SK-N-SH (cell line): Measurements from ENCODE around the gene NRF1. TPM values are rescaled to one million over a fixed set of nuclear protein-coding genes. Genes with fewer than 3 reads are reported as not detected.

Experiments
- CTCF ChIA-PET: fragments of 300-600, 350-600 bp; formaldehyde crosslinking; extraction: SDS; loops from one replicate; lab custom pipeline; 2021; lab: Yijun Ruan, JAX
- POLR2A ChIA-PET: fragments of 350-600 bp; sonication (Branson Sonifier 250); formaldehyde crosslinking; extraction: SDS; loops from one replicate; lab custom pipeline; 2020; ENCODE audit warnings: antibody characterized with exemption, inconsistent platforms; lab: Yijun Ruan, JAX
- DNase-seq: peaks from one replicate; pipeline ENCODE4 v3.0.0; 2012
- H2AFZ ChIP-seq: fragments of 200-600 bp; sonication (generic); 2 replicates; pipeline ENCODE4 v1.8.1; 2016; ENCODE audit warnings: antibody characterized with exemption, mild to moderate bottlenecking, low read depth
- H3F3A ChIP-seq: fragments of 200-600 bp; sonication (generic); replicated peaks from 2 replicates; pipeline ENCODE3; 2016; ENCODE audit warnings: antibody characterized with exemption, mild to moderate bottlenecking; ENCODE audit not compliant: insufficient read depth
- H3K27ac ChIP-seq, 2 experiments: fragments of 200-500 bp in 1 of 2; fragments of 200-600 bp in 1 of 2; sonication (Bioruptor generic) in 1 of 2; sonication (generic), shearing (Covaris generic) in 1 of 2; 2 replicates each; pipeline versions ENCODE4 v1.5.1 to v1.6.1; 2014 to 2016; ENCODE audit warnings: low read depth in 2 of 2, inconsistent platforms in 1 of 2, low read length in 1 of 2, mild to moderate bottlenecking in 1 of 2, mixed read lengths in 1 of 2
- H3K27me3 ChIP-seq: fragments of 200-600 bp; sonication (generic), shearing (Covaris generic); 2 replicates; pipeline ENCODE4 v1.6.1; 2016; ENCODE audit warnings: mixed run types; ENCODE audit not compliant: insufficient read depth
- H3K36me3 ChIP-seq, 2 experiments: fragments of 200-500 bp in 1 of 2; fragments of 200-600 bp in 1 of 2; sonication (Bioruptor generic) in 1 of 2; sonication (generic) in 1 of 2; replicated peaks in 1 of 2; 2 replicates each; pipeline versions ENCODE3 to v1.5.1; 2014 to 2016; ENCODE audit warnings: low read length in 1 of 2, mild to moderate bottlenecking in 1 of 2; ENCODE audit not compliant: insufficient read depth in 2 of 2, control insufficient read depth in 1 of 2
- H3K4me1 ChIP-seq, 2 experiments: fragments of 200-500 bp in 1 of 2; fragments of 200-600 bp in 1 of 2; sonication (Bioruptor generic) in 1 of 2; sonication (generic), shearing (Covaris generic) in 1 of 2; 2 replicates each; pipeline versions ENCODE4 v1.5.1 to v1.6.1; 2014 to 2016; ENCODE audit warnings: low read depth in 1 of 2, low read length in 1 of 2, mixed run types in 1 of 2; ENCODE audit not compliant: insufficient read depth in 2 of 2, control insufficient read depth in 1 of 2
- H3K4me2 ChIP-seq: fragments of 200-600 bp; sonication (generic), shearing (Covaris generic); 2 replicates; pipeline ENCODE4 v1.6.1; 2017; ENCODE audit warnings: mixed run types
- H3K4me3 ChIP-seq, 2 experiments: fragments of 200-500 bp in 1 of 2; fragments of 200-600 bp in 1 of 2; sonication (Bioruptor generic) in 1 of 2; sonication (generic), shearing (Covaris generic) in 1 of 2; 2 replicates each; pipeline versions ENCODE4 v1.5.1 to v1.8.1; 2014 to 2016; ENCODE audit warnings: low read depth in 2 of 2, inconsistent platforms in 1 of 2, low read length in 1 of 2, mild to moderate bottlenecking in 1 of 2, mixed read lengths in 1 of 2, moderate library complexity in 1 of 2
- H3K79me2 ChIP-seq: fragments of 200-600 bp; sonication (generic); 2 replicates; pipeline ENCODE4 v1.8.1; 2017; ENCODE audit warnings: mild to moderate bottlenecking; ENCODE audit not compliant: insufficient read depth
- H3K9ac ChIP-seq: fragments of 200-600 bp; sonication (generic); 2 replicates; pipeline ENCODE4 v1.6.1; 2017; ENCODE audit warnings: mixed run types
- H3K9me2 ChIP-seq: fragments of 200-600 bp; sonication (generic); 2 replicates; pipeline ENCODE4 v1.6.1; 2017; ENCODE audit warnings: mixed run types
- H3K9me3 ChIP-seq: fragments of 200-600 bp; sonication (generic); 2 replicates; pipeline ENCODE4 v1.6.1; 2017; ENCODE audit warnings: mixed run types, mild to moderate bottlenecking, moderate library complexity
- H4K20me1 ChIP-seq: fragments of 200-600 bp; sonication (generic); 2 replicates; pipeline ENCODE4 v1.6.1; 2017; ENCODE audit warnings: mild to moderate bottlenecking, mixed run types; ENCODE audit not compliant: insufficient read depth
- ELF1 ChIP-seq: IDR thresholded peaks from 2 replicates; pipeline ENCODE4 v1.4.0; 2012
- EZH2phosphoT487 ChIP-seq: fragments of 200-600 bp; sonication (generic); IDR thresholded peaks from 2 replicates; pipeline ENCODE4 v1.6.1; 2017; ENCODE audit warnings: low read depth, mixed run types, mild to moderate bottlenecking, antibody characterized with exemption, moderate library complexity, borderline replicate concordance
- FOXJ3 ChIP-seq: sonication (generic); formaldehyde crosslinking; IDR thresholded peaks from 2 replicates; pipeline ENCODE4 v1.5.1; 2020; ENCODE audit warnings: mild to moderate bottlenecking, missing genetic modification reagents
- GABPA ChIP-seq: IDR thresholded peaks from 2 replicates; pipeline ENCODE4 v1.4.0; 2012; ENCODE audit warnings: low read depth, mild to moderate bottlenecking
- GATA2 ChIP-seq: sonication (generic); formaldehyde crosslinking; IDR thresholded peaks from 2 replicates; pipeline ENCODE4 v1.5.0; 2020; ENCODE audit warnings: mild to moderate bottlenecking, missing genetic modification reagents
- JUND ChIP-seq: IDR thresholded peaks from 2 replicates; pipeline ENCODE4 v1.4.0; 2012
- MEF2A ChIP-seq: IDR thresholded peaks from 2 replicates; pipeline ENCODE4 v1.4.0; 2012; ENCODE audit warnings: low read depth, borderline replicate concordance
- MXI1 ChIP-seq: IDR thresholded peaks from 2 replicates; pipeline ENCODE4 v1.6.1; 2012; ENCODE audit warnings: mild to moderate bottlenecking, low read depth, low read length, improper control_type of control experiment
- NFIC ChIP-seq: IDR thresholded peaks from 2 replicates; pipeline ENCODE4 v1.4.0; 2012; ENCODE audit warnings: borderline replicate concordance
- NRF1 ChIP-seq: IDR thresholded peaks from 2 replicates; pipeline ENCODE4 v1.6.1; 2012; ENCODE audit warnings: low read depth, mild to moderate bottlenecking, low read length
- POLR2AphosphoS5 ChIP-seq: IDR thresholded peaks from 2 replicates; pipeline ENCODE4 v1.6.1; 2012; ENCODE audit warnings: low read depth, low read length
- RCOR1 ChIP-seq: fragments of 150-350 bp; IDR thresholded peaks from 2 replicates; pipeline ENCODE4 v1.6.1; 2017; ENCODE audit warnings: antibody characterized with exemption, low read length
- RFX5 ChIP-seq: IDR thresholded peaks from 2 replicates; pipeline ENCODE4 v1.6.1; 2012; ENCODE audit warnings: mild to moderate bottlenecking, improper control_type of control experiment, low read length
- RXRA ChIP-seq: IDR thresholded peaks from 2 replicates; pipeline ENCODE4 v1.4.0; 2012; ENCODE audit warnings: low read depth, mild to moderate bottlenecking, borderline replicate concordance
- SIN3A ChIP-seq: IDR thresholded peaks from 2 replicates; pipeline ENCODE4 v1.6.1; 2012; ENCODE audit warnings: low read depth, mild to moderate bottlenecking, low read length, moderate library complexity, borderline replicate concordance
- SMC3 ChIP-seq: IDR thresholded peaks from 2 replicates; pipeline ENCODE4 v1.6.1; 2012; ENCODE audit warnings: low read depth, low read length, improper control_type of control experiment
- TEAD4 ChIP-seq: IDR thresholded peaks from 2 replicates; pipeline ENCODE4 v1.4.0; 2012; ENCODE audit warnings: mild to moderate bottlenecking, borderline replicate concordance; ENCODE audit not compliant: insufficient read depth
- ZBTB33 ChIP-seq: IDR thresholded peaks from 2 replicates; pipeline ENCODE4 v1.4.0; 2012; ENCODE audit warnings: low read depth, borderline replicate concordance
- WGBS: methylation state at CpG from one replicate; pipeline ENCODE4 v1.1.6; 2017; ENCODE audit warnings: low lambda C conversion rate; 5-methylcytosine and 5-hydroxymethylcytosine counted together
- polyA plus RNA-seq, 3 experiments: library from polyadenylated mRNA; depleted of rRNA; stranded (reverse); fragments of >200 nt; gene quantifications; 2 replicates each; pipeline ENCODE4 v1.2.3, GENCODE V29; 2012
- TF ChIP-seq, protein P1 (sequence below): IDR thresholded peaks from 2 replicates; pipeline ENCODE4 v1.4.0; 2012; ENCODE audit warnings: low read depth, borderline replicate concordance

Gene NRF1
- polyA plus RNA-seq, 1 of the 3 experiments (the other 2 are of a cell fraction) = 10.9 TPM

DNA sequence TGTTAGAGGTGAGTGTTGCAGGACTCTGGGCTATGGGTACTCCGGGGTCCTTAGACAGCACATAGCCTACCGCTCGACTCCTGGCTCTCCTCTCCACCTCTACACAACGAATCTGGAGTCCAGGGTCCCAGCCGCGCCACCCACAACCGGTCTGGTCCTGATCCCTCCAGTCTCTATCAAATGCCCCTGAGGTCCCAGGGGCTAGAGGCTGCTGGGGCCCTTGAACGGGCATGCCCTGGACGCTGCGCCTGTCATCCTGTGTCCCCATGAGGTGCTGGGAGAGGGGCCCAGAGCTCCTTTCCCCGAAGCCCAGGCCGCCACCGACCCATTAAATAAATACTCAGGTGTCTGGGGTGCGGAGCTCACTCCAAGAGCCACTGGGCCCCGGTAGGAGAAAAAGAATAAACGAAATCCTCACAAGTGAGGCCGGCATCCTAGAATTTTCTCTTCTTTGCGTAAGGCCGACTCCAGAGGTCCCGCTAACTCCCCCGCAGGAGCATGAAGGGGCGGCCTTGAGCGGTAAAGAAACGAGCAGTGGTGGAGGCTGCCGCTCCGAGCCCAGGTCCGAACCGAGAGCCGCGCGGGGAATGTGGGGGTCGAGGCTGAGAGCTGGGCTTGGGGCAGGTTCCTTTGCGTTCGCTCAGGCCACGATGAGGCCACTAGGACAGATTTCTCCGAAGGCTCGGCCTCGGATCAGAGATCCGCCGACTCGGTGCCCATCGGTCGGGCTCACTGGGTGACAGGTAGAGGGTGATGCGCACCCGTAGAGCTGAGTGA lies 166.7 kb downstream of the NRF1 start:
- H3K9me2 ChIP-seq = no peaks in the 10 kb centered on the region
- H3K4me2 ChIP-seq = no peak overlapping the region
- no peak overlapping the region; a peak in 1 of 4 replicates for H3K4me3 ChIP-seq
- CTCF ChIA-PET = interaction anchor here (0.9 to 1.4 kb wide), 2 partner anchors 22 to 904 kb away, joined by 3 to 4 read pairs; no protein-coding TSS in a partner anchor
- H3K9ac ChIP-seq = no peak overlapping the region
- TF ChIP-seq GABPA (no peak), ZBTB33 (no peak), NRF1 (no peak), FOXJ3 (CRISPR knock-in tag) (no peak), ELF1 (no peak), GATA2 (no peak), TEAD4 (no peak), JUND (no peak), MXI1 (no peak), MEF2A (no peak), SIN3A (no peak), RCOR1 (no peak), RXRA (no peak), EZH2phosphoT487 (no peak), NFIC (no peak), POLR2AphosphoS5 (no peak), RFX5 (no peak), SMC3 (no peak)
- TF ChIP-seq, protein P1, sequence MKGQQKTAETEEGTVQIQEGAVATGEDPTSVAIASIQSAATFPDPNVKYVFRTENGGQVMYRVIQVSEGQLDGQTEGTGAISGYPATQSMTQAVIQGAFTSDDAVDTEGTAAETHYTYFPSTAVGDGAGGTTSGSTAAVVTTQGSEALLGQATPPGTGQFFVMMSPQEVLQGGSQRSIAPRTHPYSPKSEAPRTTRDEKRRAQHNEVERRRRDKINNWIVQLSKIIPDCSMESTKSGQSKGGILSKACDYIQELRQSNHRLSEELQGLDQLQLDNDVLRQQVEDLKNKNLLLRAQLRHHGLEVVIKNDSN = no peak
- TF ChIP-seq, all 33 proteins: peak for 0
- H3K27me3 ChIP-seq = peaks cover 38% of the 10 kb centered on the region
- peaks cover 0 to 31% of the 10 kb centered on the region in 2 experiments; a peak in 1 of 4 replicates for H3K4me1 ChIP-seq
- H3K9me3 ChIP-seq = no peaks in the 10 kb centered on the region
- WGBS = 96% methylated on average over 44 of the region's 45 CpGs
- H2AFZ ChIP-seq = no peak overlapping the region
- POLR2A ChIA-PET = no interaction called here
- H3K79me2 ChIP-seq = peaks cover 18% of the 10 kb centered on the region; the same call in 1 of the 2 replicates
- H4K20me1 ChIP-seq = peaks cover 22% of the 10 kb centered on the region; the same call in 1 of the 2 replicates
- no peaks in the 10 kb centered on the region for H3K36me3 ChIP-seq
- peaks cover under 1% of the 10 kb centered on the region for H3F3A ChIP-seq
- DNase-seq = peak; percentile 39
- no peak overlapping the region for H3K27ac ChIP-seq
